GM12878 (cell line): ENCODE measurements around the gene DOCK1. TPM values are rescaled to one million over a fixed set of nuclear protein-coding genes. Genes with fewer than 3 reads are reported as not detected.

ENCODE experiments used
- ATAC-seq: fragments of 200-7000 bp; cut with Tn5 transposase; 3 replicates; pipeline ENCODE4 v1.9.1; 2020; ENCODE audit warnings: mild to moderate bottlenecking, moderate library complexity
- BruUV-seq: library from RNA; stranded (reverse); fragments of 400-500 nt; replicated peaks from 2 replicates; lab custom pipeline; 2021; lab: Mats Ljungman, UMichigan
- CTCF ChIA-PET: fragments of 300-600 bp; sonication (Branson Sonifier 250); formaldehyde crosslinking; extraction: SDS; loops from one replicate; lab custom pipeline; 2021; ENCODE audit warnings: inconsistent platforms; lab: Yijun Ruan, JAX
- POLR2A ChIA-PET: fragments of 350-600 bp; formaldehyde crosslinking; extraction: SDS; loops from one replicate; lab custom pipeline; 2021; ENCODE audit warnings: inconsistent platforms; lab: Charles Lee
- RAD21 ChIA-PET: fragments of 300-600 bp; sonication (Branson Sonifier 250); formaldehyde crosslinking; loops from one replicate; lab custom pipeline; 2023; ENCODE audit warnings: antibody characterized with exemption; ENCODE audit not compliant: unreplicated experiment; lab: Charles Lee
- SMC1A ChIA-PET: fragments of 300-600 bp; sonication (Branson Sonifier 250); formaldehyde crosslinking; loops from one replicate; lab custom pipeline; 2023; ENCODE audit not compliant: unreplicated experiment, uncharacterized antibody; lab: Charles Lee
- DNase-seq: peaks from one replicate; pipeline ENCODE4 v3.0.0-alpha.2; 2011; ENCODE audit warnings: low read depth, low spot score
- FAIRE-seq: peaks from 3 replicates; lab custom pipeline; 2011; peaks lifted over from hg19 to GRCh38; lab: Jason Lieb, UNC
- H2AFZ ChIP-seq: 2 replicates; pipeline ENCODE4 v1.6.0; 2011; ENCODE audit warnings: low read depth, low read length, control low read depth; ENCODE audit not compliant: control insufficient read depth
- H3K27ac ChIP-seq: 2 replicates; pipeline ENCODE4 v1.5.1; 2011; ENCODE audit warnings: control low read depth; ENCODE audit not compliant: control insufficient read depth, insufficient read depth
- H3K27me3 ChIP-seq, 2 experiments: replicated peaks in 1 of 2; 2 replicates each; pipeline versions ENCODE4 v1.6.0 to v1.6.1; 2011; ENCODE audit warnings: low read length in 1 of 2; ENCODE audit not compliant: control insufficient read depth in 2 of 2, insufficient read depth in 2 of 2
- H3K36me3 ChIP-seq, 2 experiments: 2 replicates each; pipeline ENCODE4 v1.5.1; 2011; ENCODE audit warnings: low read length in 1 of 2; ENCODE audit not compliant: control insufficient read depth in 2 of 2, insufficient read depth in 2 of 2
- H3K4me1 ChIP-seq: 2 replicates; pipeline ENCODE4 v1.6.1; 2011; ENCODE audit warnings: mild to moderate bottlenecking, low read length, moderate library complexity, mixed read lengths; ENCODE audit not compliant: control insufficient read depth, insufficient read depth
- H3K4me2 ChIP-seq: 2 replicates; pipeline ENCODE4 v1.6.0; 2011; ENCODE audit warnings: control low read depth; ENCODE audit not compliant: control insufficient read depth, insufficient read depth
- H3K4me3 ChIP-seq: fragments of 200-600 bp; sonication (generic); 2 replicates; pipeline ENCODE4 v1.5.1; 2016
- H3K79me2 ChIP-seq: 2 replicates; pipeline ENCODE4 v1.6.0; 2011; ENCODE audit warnings: low read length; ENCODE audit not compliant: control insufficient read depth, insufficient read depth
- H3K9ac ChIP-seq: 2 replicates; pipeline ENCODE4 v1.8.0; 2011; ENCODE audit warnings: low read length, control low read depth, mixed read lengths; ENCODE audit not compliant: control insufficient read depth, insufficient read depth
- H3K9me3 ChIP-seq: replicated peaks from 3 replicates; pipeline ENCODE4 v1.5.1; 2011; ENCODE audit warnings: mild to moderate bottlenecking, low read length; ENCODE audit not compliant: control insufficient read depth, insufficient read depth
- H4K20me1 ChIP-seq: 2 replicates; pipeline ENCODE4 v1.6.0; 2011; ENCODE audit not compliant: control insufficient read depth, insufficient read depth
- CBX3 ChIP-seq: fragments of 200-600 bp; sonication (generic); IDR thresholded peaks from 2 replicates; pipeline ENCODE4 v1.6.1; 2016; ENCODE audit warnings: low read depth, borderline replicate concordance
- CEBPB ChIP-seq, 2 experiments: fragments of 150-350 bp in 1 of 2; IDR thresholded peaks; 2 replicates each; pipeline ENCODE4 v1.6.1; 2012 to 2014; ENCODE audit warnings: low read depth in 2 of 2, low read length in 2 of 2, borderline replicate concordance in 1 of 2, inconsistent platforms in 1 of 2
- CREB1 ChIP-seq: IDR thresholded peaks from 2 replicates; pipeline ENCODE4 v1.6.1; 2012; ENCODE audit warnings: low read depth, mild to moderate bottlenecking, inconsistent platforms
- EED ChIP-seq: sonication (generic); IDR thresholded peaks from 2 replicates; pipeline ENCODE4 v1.6.1; 2016; ENCODE audit warnings: antibody characterized with exemption, low read depth
- FOS ChIP-seq: IDR thresholded peaks from 3 replicates; pipeline ENCODE4 v1.6.1; 2011; ENCODE audit warnings: borderline replicate concordance; ENCODE audit not compliant: insufficient read length; ENCODE audit errors: extremely low read depth
- GATAD2B ChIP-seq: fragments of 450-650 bp; conservative IDR thresholded peaks from 2 replicates; pipeline ENCODE4 v1.6.1; 2017; ENCODE audit warnings: low read depth, mild to moderate bottlenecking, moderate library complexity
- HDAC6 ChIP-seq: fragments of 200-600 bp; sonication (generic); IDR thresholded peaks from one replicate; pipeline ENCODE4 v1.8.0; 2017; ENCODE audit warnings: antibody characterized with exemption; ENCODE audit not compliant: unreplicated experiment
- IKZF1 ChIP-seq: fragments of 450-650 bp; conservative IDR thresholded peaks from 2 replicates; pipeline ENCODE4 v1.6.1; 2017; ENCODE audit warnings: antibody characterized with exemption, mild to moderate bottlenecking
- KLF5 ChIP-seq: fragments of 450-650 bp; IDR thresholded peaks from 2 replicates; pipeline ENCODE4 v1.6.1; 2014; ENCODE audit warnings: mild to moderate bottlenecking; ENCODE audit not compliant: partially characterized antibody
- MLLT1 ChIP-seq: fragments of 450-650 bp; IDR thresholded peaks from 2 replicates; pipeline ENCODE4 v1.6.1; 2016; ENCODE audit warnings: mild to moderate bottlenecking
- MTA3 ChIP-seq: IDR thresholded peaks from 2 replicates; pipeline ENCODE4 v1.6.1; 2012; ENCODE audit warnings: low read length, inconsistent platforms, borderline replicate concordance
- NFIC ChIP-seq: IDR thresholded peaks from 2 replicates; pipeline ENCODE4 v1.6.1; 2012; ENCODE audit warnings: low read depth, mild to moderate bottlenecking, inconsistent platforms, low read length, moderate library complexity
- NR2C1 ChIP-seq: fragments of 450-650 bp; IDR thresholded peaks from 2 replicates; pipeline ENCODE4 v1.6.1; 2017; ENCODE audit warnings: antibody characterized with exemption, mild to moderate bottlenecking, moderate library complexity
- SIN3A ChIP-seq: IDR thresholded peaks from 2 replicates; pipeline ENCODE4 v1.6.1; 2012; ENCODE audit warnings: low read depth, low read length, improper control_type of control experiment
- SP1 ChIP-seq: IDR thresholded peaks from one replicate; pipeline ENCODE4 v1.6.1; 2011; ENCODE audit warnings: low read depth, low read length
- SRF ChIP-seq, 2 experiments: IDR thresholded peaks; 2 replicates each; pipeline ENCODE4 v1.6.1; 2011; ENCODE audit warnings: low read depth in 2 of 2, low read length in 2 of 2, mild to moderate bottlenecking in 1 of 2, moderate library complexity in 1 of 2
- ZNF274 ChIP-seq: IDR thresholded peaks from one replicate; pipeline ENCODE4 v1.8.0; 2011; ENCODE audit not compliant: insufficient read length, insufficient read depth
- ZZZ3 ChIP-seq: IDR thresholded peaks from 2 replicates; pipeline ENCODE4 v1.6.1; 2011; ENCODE audit warnings: low read depth; ENCODE audit not compliant: control insufficient read depth, insufficient read length
- WGBS: methylation state at CpG from one replicate; pipeline ENCODE4 v1.1.6; 2016; ENCODE audit warnings: low lambda C conversion rate; ENCODE audit not compliant: insufficient replicate concordance, insufficient coverage; ENCODE audit errors: missing lambda C conversion rate; 5-methylcytosine and 5-hydroxymethylcytosine counted together
- in situ Hi-C: fragments of 300-500 bp; cut with MboI; formaldehyde crosslinking; loops from 9 replicates; pipeline ENCODE4 v1.14.3; 2018; ENCODE audit warnings: mixed read lengths
- intact Hi-C: fragments of 100-400 bp; cut with micrococcal nuclease; formaldehyde crosslinking; loops from one replicate; pipeline ENCODE4 v1.14.2; 2022; ENCODE audit not compliant: unreplicated experiment
- polyA plus RNA-seq, 11 experiments: library from polyadenylated mRNA; depleted of rRNA in 4 of 11; unstranded in 6 of 11; stranded (reverse) in 5 of 11; fragments of >200 nt; fragmentation: Nextera tagmentation in 4 of 11; fragmentation: Illumina TruSeq in 1 of 11; extraction: Ambion mirVana in 4 of 11; extraction: Trizol in 1 of 11; gene quantifications; 1 replicate in 1 of 11; 2 replicates in 10 of 11; pipeline versions ENCODE4 v1.2.1 to v1.2.3, GENCODE V29; 2011 to 2016; ENCODE audit warnings: inconsistent platforms in 2 of 11, missing spikeins in 2 of 11, low read depth in 1 of 11
- total RNA-seq, 4 experiments: library from RNA; depleted of rRNA in 3 of 4; stranded (reverse); fragments of >200 nt in 3 of 4; fragmentation: Illumina TruSeq in 1 of 4; extraction: Trizol in 1 of 4; gene quantifications; 2 replicates each; pipeline versions ENCODE4 v1.2.1 to v1.2.3, GENCODE V29; 2013 to 2021
- TF ChIP-seq, protein P1 (sequence below): fragments of 450-650 bp; formaldehyde crosslinking; IDR thresholded peaks from 2 replicates; pipeline ENCODE4 v1.4.0; 2020; ENCODE audit warnings: mild to moderate bottlenecking, moderate library complexity
- TF ChIP-seq, protein P2 (sequence below): fragments of 450-650 bp; IDR thresholded peaks from 2 replicates; pipeline ENCODE4 v1.6.1; 2017; ENCODE audit warnings: mild to moderate bottlenecking

DOCK1 gene
- total and polyA plus RNA-seq, 10 of the 15 experiments (the other 5 are each of a cell fraction or from before 2014, with no cell fraction given): 0.05 to 0.18 TPM; not detected in 8

GRCh38 chr10:127115100-127115499, 209.9 kb downstream of the DOCK1 start:
- TF ChIP-seq, protein P1, sequence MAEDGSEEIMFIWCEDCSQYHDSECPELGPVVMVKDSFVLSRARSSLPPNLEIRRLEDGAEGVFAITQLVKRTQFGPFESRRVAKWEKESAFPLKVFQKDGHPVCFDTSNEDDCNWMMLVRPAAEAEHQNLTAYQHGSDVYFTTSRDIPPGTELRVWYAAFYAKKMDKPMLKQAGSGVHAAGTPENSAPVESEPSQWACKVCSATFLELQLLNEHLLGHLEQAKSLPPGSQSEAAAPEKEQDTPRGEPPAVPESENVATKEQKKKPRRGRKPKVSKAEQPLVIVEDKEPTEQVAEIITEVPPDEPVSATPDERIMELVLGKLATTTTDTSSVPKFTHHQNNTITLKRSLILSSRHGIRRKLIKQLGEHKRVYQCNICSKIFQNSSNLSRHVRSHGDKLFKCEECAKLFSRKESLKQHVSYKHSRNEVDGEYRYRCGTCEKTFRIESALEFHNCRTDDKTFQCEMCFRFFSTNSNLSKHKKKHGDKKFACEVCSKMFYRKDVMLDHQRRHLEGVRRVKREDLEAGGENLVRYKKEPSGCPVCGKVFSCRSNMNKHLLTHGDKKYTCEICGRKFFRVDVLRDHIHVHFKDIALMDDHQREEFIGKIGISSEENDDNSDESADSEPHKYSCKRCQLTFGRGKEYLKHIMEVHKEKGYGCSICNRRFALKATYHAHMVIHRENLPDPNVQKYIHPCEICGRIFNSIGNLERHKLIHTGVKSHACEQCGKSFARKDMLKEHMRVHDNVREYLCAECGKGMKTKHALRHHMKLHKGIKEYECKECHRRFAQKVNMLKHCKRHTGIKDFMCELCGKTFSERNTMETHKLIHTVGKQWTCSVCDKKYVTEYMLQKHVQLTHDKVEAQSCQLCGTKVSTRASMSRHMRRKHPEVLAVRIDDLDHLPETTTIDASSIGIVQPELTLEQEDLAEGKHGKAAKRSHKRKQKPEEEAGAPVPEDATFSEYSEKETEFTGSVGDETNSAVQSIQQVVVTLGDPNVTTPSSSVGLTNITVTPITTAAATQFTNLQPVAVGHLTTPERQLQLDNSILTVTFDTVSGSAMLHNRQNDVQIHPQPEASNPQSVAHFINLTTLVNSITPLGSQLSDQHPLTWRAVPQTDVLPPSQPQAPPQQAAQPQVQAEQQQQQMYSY (CRISPR knock-in tag): no peak
- TF ChIP-seq MTA3 (no peak), HDAC6 (no peak), SIN3A (no peak), ZZZ3 (no peak), CBX3 (no peak), CREB1 (no peak), SP1 (no peak), CEBPB (IDR thresholded peaks at IDR 0.05; ENCODE audit: borderline replicate concordance in 1 of 2, low read depth in 2 of 2, low read length in 2 of 2) (no peak), SRF (IDR thresholded peaks at IDR 0.05; ENCODE audit: low read depth in 2 of 2, low read length in 2 of 2) (no peak), EED (no peak), GATAD2B (no peak), NFIC (no peak), IKZF1 (no peak), MLLT1 (no peak), NR2C1 (no peak), KLF5 (no peak), FOS (no peak), ZNF274 (no peak)
- TF ChIP-seq, protein P2, sequence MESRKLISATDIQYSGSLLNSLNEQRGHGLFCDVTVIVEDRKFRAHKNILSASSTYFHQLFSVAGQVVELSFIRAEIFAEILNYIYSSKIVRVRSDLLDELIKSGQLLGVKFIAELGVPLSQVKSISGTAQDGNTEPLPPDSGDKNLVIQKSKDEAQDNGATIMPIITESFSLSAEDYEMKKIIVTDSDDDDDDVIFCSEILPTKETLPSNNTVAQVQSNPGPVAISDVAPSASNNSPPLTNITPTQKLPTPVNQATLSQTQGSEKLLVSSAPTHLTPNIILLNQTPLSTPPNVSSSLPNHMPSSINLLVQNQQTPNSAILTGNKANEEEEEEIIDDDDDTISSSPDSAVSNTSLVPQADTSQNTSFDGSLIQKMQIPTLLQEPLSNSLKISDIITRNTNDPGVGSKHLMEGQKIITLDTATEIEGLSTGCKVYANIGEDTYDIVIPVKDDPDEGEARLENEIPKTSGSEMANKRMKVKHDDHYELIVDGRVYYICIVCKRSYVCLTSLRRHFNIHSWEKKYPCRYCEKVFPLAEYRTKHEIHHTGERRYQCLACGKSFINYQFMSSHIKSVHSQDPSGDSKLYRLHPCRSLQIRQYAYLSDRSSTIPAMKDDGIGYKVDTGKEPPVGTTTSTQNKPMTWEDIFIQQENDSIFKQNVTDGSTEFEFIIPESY: no peak
- TF ChIP-seq, all 136 proteins: peak for 0
- WGBS: 7% methylated on average over 1 of the region's 1 CpG
- H4K20me1 ChIP-seq: no peaks in the 10 kb centered on the region
- ChIA-PET SMC1A (no interaction called here), CTCF (no interaction called here), POLR2A (no interaction called here), RAD21 (no interaction called here)
- H3K4me3 ChIP-seq: no peak overlapping the region
- H3K9me3 ChIP-seq: no peaks in the 10 kb centered on the region
- no TSS peak for BruUV-seq
- no peak for ATAC-seq
- H3K9ac ChIP-seq: no peak overlapping the region
- no peak overlapping the region for H3K4me2 ChIP-seq
- in situ Hi-C loops: no loop called here
- H3K36me3 ChIP-seq: no peaks in the 10 kb centered on the region
- H3K4me1 ChIP-seq: no peaks in the 10 kb centered on the region
- no peak overlapping the region for H3K27ac ChIP-seq
- no peak overlapping the region for H2AFZ ChIP-seq
- no peak for DNase-seq
- no peaks in the 10 kb centered on the region for H3K27me3 ChIP-seq
- intact Hi-C loops: no loop called here
- FAIRE-seq: no peak
- H3K79me2 ChIP-seq: no peaks in the 10 kb centered on the region
